A673 (cell line): ENCODE results near the gene PRR33.

Source experiments
- EZH2 ChIP-seq: fragments of 200-600 bp; sonication (generic); IDR thresholded peaks from 2 replicates; pipeline ENCODE4 v1.6.1; 2017; ENCODE audit warnings: borderline replicate concordance, low read depth, mild to moderate bottlenecking, mixed read lengths, antibody characterized with exemption, low read length; ENCODE audit not compliant: poor library complexity, severe bottlenecking
- TF ChIP-seq, protein P1 (sequence below): fragments of 300-800, 200-600 bp; sonication (generic); conservative IDR thresholded peaks from 2 replicates; pipeline ENCODE4 v1.5.1; 2017; ENCODE audit warnings: low read depth, mild to moderate bottlenecking, antibody characterized with exemption, low read length, moderate library complexity, mixed read lengths

DNA sequence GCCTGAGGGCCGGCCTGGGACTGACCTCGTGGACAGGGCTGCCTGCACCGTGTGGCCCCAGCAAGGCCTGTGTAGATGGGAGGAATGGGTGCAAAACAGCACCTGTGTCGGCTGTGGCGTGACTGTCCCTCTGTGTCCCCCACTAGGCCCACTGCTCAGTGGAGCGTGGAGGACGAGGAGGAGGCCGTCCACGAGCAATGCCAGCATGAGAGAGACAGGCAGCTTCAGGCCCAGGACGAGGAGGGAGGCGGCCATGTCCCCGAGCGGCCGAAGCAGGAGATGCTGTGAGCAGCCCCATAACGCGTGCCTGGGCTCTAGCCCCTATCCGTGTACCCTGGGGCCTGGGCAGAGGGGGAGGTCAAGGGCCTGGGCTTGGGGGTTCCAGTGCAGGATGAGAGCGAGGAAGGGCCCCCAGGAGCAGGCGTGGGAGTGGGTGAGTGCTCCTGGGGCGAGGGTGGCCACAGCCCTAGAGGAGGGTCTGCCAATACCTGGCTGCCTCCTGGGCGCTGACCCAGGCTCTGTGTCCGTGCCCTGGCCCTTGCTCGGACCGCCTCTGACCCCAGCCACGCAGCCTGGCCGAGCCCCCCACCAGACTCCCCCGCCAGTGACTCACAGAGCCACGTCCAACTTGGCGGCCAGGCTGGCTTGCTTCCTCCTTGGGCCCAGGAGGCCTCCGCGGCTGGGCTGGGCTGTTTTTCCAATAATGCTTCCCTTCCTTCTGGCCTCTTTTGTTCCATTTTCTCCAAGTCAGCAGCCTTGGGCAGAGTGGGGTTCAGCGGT is 11.6 kb downstream of the PRR33 start:
- TF ChIP-seq, protein P1, sequence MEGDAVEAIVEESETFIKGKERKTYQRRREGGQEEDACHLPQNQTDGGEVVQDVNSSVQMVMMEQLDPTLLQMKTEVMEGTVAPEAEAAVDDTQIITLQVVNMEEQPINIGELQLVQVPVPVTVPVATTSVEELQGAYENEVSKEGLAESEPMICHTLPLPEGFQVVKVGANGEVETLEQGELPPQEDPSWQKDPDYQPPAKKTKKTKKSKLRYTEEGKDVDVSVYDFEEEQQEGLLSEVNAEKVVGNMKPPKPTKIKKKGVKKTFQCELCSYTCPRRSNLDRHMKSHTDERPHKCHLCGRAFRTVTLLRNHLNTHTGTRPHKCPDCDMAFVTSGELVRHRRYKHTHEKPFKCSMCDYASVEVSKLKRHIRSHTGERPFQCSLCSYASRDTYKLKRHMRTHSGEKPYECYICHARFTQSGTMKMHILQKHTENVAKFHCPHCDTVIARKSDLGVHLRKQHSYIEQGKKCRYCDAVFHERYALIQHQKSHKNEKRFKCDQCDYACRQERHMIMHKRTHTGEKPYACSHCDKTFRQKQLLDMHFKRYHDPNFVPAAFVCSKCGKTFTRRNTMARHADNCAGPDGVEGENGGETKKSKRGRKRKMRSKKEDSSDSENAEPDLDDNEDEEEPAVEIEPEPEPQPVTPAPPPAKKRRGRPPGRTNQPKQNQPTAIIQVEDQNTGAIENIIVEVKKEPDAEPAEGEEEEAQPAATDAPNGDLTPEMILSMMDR: no peak
- TF ChIP-seq EZH2: no peak
